HEK293T (cell line): ENCODE data around the gene ERICH2.

ENCODE experiments used
- CTCF ChIA-PET: fragments of 350-600 bp; formaldehyde crosslinking; extraction: SDS; loops from one replicate; lab custom pipeline; 2021; ENCODE audit warnings: antibody characterized with exemption, inconsistent platforms; lab: Yijun Ruan, JAX
- POLR2A ChIA-PET: fragments of 350-600 bp; formaldehyde crosslinking; extraction: SDS; loops from one replicate; lab custom pipeline; 2020; ENCODE audit warnings: antibody characterized with exemption, inconsistent platforms; lab: Yijun Ruan, JAX
- DNase-seq: peaks from one replicate; pipeline ENCODE4 v3.0.0; 2012; ENCODE audit warnings: mixed read lengths; ENCODE audit errors: extremely low spot score
- ARNT ChIP-seq: fragments of 450-650 bp; IDR thresholded peaks from 2 replicates; pipeline ENCODE4 v1.6.1; 2017; ENCODE audit warnings: mild to moderate bottlenecking
- BHLHE40 ChIP-seq: fragments of 450-650 bp; IDR thresholded peaks from 2 replicates; pipeline ENCODE4 v1.6.1; 2016; ENCODE audit warnings: mild to moderate bottlenecking, moderate library complexity, borderline replicate concordance
- CTBP1 ChIP-seq: fragments of 450-650 bp; IDR thresholded peaks from 2 replicates; pipeline ENCODE4 v1.6.1; 2016; ENCODE audit warnings: borderline replicate concordance
- ELF4 ChIP-seq: fragments of 450-650 bp; IDR thresholded peaks from 2 replicates; pipeline ENCODE4 v1.6.1; 2017; ENCODE audit warnings: antibody characterized with exemption
- FOXA1 ChIP-seq: fragments of 450-650 bp; IDR thresholded peaks from 2 replicates; pipeline ENCODE4 v1.6.1; 2016; ENCODE audit warnings: mild to moderate bottlenecking
- FOXK2 ChIP-seq: fragments of 450-650 bp; IDR thresholded peaks from 2 replicates; pipeline ENCODE4 v1.6.1; 2016; ENCODE audit warnings: mild to moderate bottlenecking
- FOXM1 ChIP-seq: fragments of 450-650 bp; IDR thresholded peaks from 2 replicates; pipeline ENCODE4 v1.6.1; 2017; ENCODE audit warnings: mild to moderate bottlenecking, borderline replicate concordance
- HDGF ChIP-seq: fragments of 450-650 bp; IDR thresholded peaks from 2 replicates; pipeline ENCODE4 v1.6.1; 2017; ENCODE audit warnings: antibody characterized with exemption, borderline replicate concordance
- L3MBTL2 ChIP-seq: fragments of 450-650 bp; conservative IDR thresholded peaks from 2 replicates; pipeline ENCODE4 v1.6.1; 2016; ENCODE audit warnings: mild to moderate bottlenecking
- LEF1 ChIP-seq: fragments of 450-650 bp; IDR thresholded peaks from 2 replicates; pipeline ENCODE4 v1.6.1; 2017; ENCODE audit warnings: mild to moderate bottlenecking, borderline replicate concordance
- NFRKB ChIP-seq: fragments of 450-650 bp; IDR thresholded peaks from 2 replicates; pipeline ENCODE4 v1.6.1; 2016; ENCODE audit warnings: mild to moderate bottlenecking, moderate library complexity
- SP1 ChIP-seq: fragments of 450-650 bp; IDR thresholded peaks from 2 replicates; pipeline ENCODE4 v1.6.1; 2017
- SUZ12 ChIP-seq: fragments of 450-650 bp; IDR thresholded peaks from 2 replicates; pipeline ENCODE4 v1.6.1; 2016; ENCODE audit warnings: mild to moderate bottlenecking
- TARDBP ChIP-seq: fragments of 450-650 bp; IDR thresholded peaks from 2 replicates; pipeline ENCODE4 v1.6.1; 2016
- ZNF384 ChIP-seq: fragments of 450-650 bp; IDR thresholded peaks from 2 replicates; pipeline ENCODE4 v1.6.1; 2016
- TF ChIP-seq, protein P1 (sequence below): fragments of 450-650 bp; IDR thresholded peaks from 2 replicates; pipeline ENCODE4 v1.6.1; 2016

Gene ERICH2

DNA sequence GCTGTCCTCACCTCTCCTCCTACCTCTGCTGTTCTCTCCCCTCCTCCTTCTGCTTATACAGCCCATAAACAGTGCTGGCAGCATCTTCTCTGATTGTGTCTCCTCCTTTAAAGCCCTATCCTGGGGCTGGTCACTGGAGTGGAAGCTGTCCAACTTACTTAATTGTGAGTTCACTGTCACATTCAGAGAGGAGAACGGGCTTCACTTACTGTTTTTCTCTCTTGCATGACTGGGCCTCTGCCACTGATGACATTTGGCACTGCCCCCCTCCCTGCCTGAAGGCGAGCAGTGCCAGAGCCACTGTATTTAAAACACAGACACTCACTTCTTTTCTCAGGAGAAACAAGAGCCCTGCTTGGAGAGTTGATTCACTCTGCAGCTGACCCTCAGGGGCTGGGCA, 58.9 kb downstream of the ERICH2 start:
- no peak for DNase-seq
- POLR2A ChIA-PET = no interaction called here
- TF ChIP-seq ARNT (no peak), SP1 (no peak), FOXK2 (no peak), NFRKB (no peak)
- CTCF ChIA-PET = no interaction called here

DNA sequence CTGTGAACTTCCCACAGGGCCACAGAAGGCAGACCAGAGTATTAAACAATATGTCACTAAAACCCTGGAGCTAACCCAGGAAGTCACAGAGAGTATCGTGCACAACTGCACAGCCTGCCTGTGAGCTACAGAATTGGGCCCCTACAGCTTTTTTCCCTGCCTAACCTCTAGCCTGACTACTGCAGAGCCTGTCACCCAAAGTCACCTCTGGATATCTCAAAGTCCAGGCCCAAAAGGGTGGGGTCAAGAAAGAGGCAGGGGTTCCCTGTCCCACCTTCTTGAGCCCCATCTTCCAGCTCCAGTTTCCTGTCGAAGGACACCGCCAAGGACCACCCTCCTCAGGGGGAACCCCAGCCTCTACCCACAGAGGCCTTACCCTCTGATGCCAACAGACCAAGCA, 60.0 kb downstream of the ERICH2 start:
- TF ChIP-seq ZNF384 = no peak
- ChIA-PET POLR2A (no interaction called here), CTCF (no interaction called here)
- no peak for DNase-seq

DNA sequence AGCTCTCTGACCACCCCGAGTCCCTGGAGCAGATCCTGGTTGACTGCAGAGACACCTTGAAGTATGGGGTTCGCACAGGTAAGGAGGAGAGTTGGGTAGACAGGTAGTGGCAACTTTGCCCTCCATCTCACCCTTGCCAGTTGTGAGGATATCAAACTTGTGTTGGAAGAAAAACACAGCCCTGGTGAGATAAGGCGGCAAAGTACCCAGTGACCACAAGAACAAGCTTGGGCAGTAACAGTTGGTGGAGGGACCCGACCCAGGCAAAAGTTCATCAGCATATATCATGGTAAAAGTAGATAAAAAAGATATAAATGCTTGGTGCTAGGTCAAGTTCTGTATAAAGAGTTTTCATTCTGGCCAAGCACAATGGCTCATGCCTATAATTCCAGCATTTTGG, 60.9 kb downstream of the ERICH2 start:
- CTCF ChIA-PET = no interaction called here
- POLR2A ChIA-PET = no interaction called here
- TF ChIP-seq SUZ12 (no peak), SP1 (no peak), BHLHE40 (no peak), FOXM1 (no peak), CTBP1 (no peak), ELF4 (no peak), LEF1 (no peak), NFRKB (no peak), L3MBTL2 (no peak), TARDBP (no peak), FOXA1 (no peak), HDGF (no peak), FOXK2 (no peak), ARNT (no peak), ZNF384 (no peak)
- TF ChIP-seq, protein P1, sequence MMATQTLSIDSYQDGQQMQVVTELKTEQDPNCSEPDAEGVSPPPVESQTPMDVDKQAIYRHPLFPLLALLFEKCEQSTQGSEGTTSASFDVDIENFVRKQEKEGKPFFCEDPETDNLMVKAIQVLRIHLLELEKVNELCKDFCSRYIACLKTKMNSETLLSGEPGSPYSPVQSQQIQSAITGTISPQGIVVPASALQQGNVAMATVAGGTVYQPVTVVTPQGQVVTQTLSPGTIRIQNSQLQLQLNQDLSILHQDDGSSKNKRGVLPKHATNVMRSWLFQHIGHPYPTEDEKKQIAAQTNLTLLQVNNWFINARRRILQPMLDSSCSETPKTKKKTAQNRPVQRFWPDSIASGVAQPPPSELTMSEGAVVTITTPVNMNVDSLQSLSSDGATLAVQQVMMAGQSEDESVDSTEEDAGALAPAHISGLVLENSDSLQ = no peak
- no peak for DNase-seq

DNA sequence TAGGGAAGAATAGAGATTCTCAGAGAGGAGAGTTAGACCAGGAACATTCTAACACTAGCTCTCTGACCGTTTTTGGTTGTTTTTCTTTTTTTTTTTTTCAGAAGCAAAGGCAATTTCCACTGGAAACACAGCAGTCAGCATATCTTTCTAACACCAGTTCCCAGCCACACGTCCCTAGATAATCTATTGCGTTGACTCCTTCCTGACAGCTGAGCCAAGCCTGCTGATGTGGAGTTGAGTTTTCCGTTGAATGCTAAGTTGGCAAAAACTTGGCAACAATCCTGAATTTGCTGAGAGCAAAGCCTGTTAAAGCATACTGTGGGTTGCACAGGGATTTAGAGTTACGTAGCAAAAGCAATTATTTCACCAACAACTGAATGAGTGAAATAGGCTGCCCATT, 65.8 kb downstream of the ERICH2 start:
- no peak for DNase-seq
- ChIA-PET POLR2A (no interaction called here), CTCF (no interaction called here)
- TF ChIP-seq, protein P1 = no peak
- no peak for TF ChIP-seq ARNT
- TF ChIP-seq ELF4 = no peak
- TF ChIP-seq L3MBTL2 = no peak
- TF ChIP-seq FOXK2 = no peak
- no peak for TF ChIP-seq CTBP1
- TF ChIP-seq SUZ12 = no peak
- TF ChIP-seq HDGF = no peak
- no peak for TF ChIP-seq LEF1
- no peak for TF ChIP-seq ZNF384
- no peak for TF ChIP-seq TARDBP
- no peak for TF ChIP-seq NFRKB
- TF ChIP-seq FOXM1 = no peak
- TF ChIP-seq BHLHE40 = no peak
- TF ChIP-seq SP1 = no peak
- TF ChIP-seq FOXA1 = no peak

DNA sequence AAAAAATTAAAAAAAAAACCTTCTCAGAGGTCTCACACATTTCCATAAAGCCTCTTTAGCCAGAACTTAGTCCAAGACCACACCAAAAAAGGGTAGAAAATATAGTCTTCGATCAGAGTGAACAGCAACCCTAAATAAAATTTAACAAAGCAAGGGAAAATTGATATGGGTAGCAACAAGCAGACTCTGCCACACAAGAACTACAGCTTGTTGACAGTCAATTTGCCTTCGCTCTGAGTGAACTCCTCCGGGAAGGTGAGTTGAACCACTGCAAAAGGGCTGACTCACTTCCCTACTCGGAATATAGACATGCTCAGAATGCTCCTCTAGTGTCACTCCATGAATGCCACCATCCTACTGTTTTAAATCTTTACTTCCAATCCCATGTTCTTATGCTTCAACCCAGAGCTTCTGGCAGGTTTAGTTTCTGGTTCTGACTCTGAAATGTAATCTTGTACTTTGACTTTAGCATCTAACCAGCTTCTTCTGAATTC, 70.6 kb downstream of the ERICH2 start:
- ChIA-PET POLR2A (no interaction called here), CTCF (no interaction called here)
- no peak for DNase-seq
- no peak for TF ChIP-seq ZNF384
- TF ChIP-seq, protein P1 = no peak
- TF ChIP-seq SUZ12 = no peak
- TF ChIP-seq L3MBTL2 = no peak
- no peak for TF ChIP-seq FOXA1
- no peak for TF ChIP-seq FOXK2
- no peak for TF ChIP-seq TARDBP
- TF ChIP-seq BHLHE40 = no peak
- no peak for TF ChIP-seq LEF1
- no peak for TF ChIP-seq CTBP1
- no peak for TF ChIP-seq HDGF
- no peak for TF ChIP-seq SP1

DNA sequence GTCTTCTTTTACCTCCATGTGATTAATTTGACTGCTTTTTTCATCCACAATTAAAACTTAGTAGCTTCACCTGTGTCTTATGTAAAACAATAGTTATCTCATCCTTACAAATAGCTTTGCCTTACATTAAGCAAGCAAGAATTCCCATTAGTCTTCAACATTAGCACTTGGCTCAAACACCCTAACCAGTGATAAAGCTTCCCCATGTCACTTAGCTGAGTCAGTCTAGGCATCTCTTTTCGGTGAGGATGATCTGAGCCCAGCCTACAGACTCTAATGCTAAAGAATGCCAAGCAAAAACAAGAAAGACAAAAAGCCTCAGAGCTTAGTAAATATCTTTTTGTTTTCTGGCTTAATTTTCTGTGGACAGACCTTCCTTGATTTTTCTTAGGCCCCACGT, 72.6 kb downstream of the ERICH2 start:
- CTCF ChIA-PET = no interaction called here
- DNase-seq = no peak
- POLR2A ChIA-PET = no interaction called here
- TF ChIP-seq BHLHE40 = no peak
- no peak for TF ChIP-seq LEF1
- TF ChIP-seq L3MBTL2 = no peak
- no peak for TF ChIP-seq ARNT
- TF ChIP-seq FOXK2 = no peak
- no peak for TF ChIP-seq HDGF
- no peak for TF ChIP-seq FOXM1
- TF ChIP-seq SP1 = no peak
- no peak for TF ChIP-seq FOXA1
- TF ChIP-seq NFRKB = no peak
- TF ChIP-seq, protein P1 = no peak
- TF ChIP-seq ELF4 = no peak
- TF ChIP-seq CTBP1 = no peak
- no peak for TF ChIP-seq ZNF384
- TF ChIP-seq TARDBP = no peak
- TF ChIP-seq SUZ12 = no peak
